Measurements from ENCODE around the gene OGDHL. TPM values are rescaled to one million over a fixed set of nuclear protein-coding genes. Genes with fewer than 3 reads are reported as not detected.

Gene OGDHL
- total RNA-seq: 0.58 and 1.0 TPM in 2 replicates
- polyA plus RNA-seq: 0.43 and 0.72 TPM in 2 replicates
- polyA plus RNA-seq (2011; cell fraction: cytosol; rRNA removed): 0.28 and 0.42 TPM in 2 replicates
- polyA plus RNA-seq (2011; cell fraction: nucleus; rRNA removed): 1.9 and 2.1 TPM in 2 replicates
- polyA plus RNA-seq (2012): 0.47 and 0.78 TPM in 2 replicates
- 0.85 and 1.6 TPM in 2 replicates for polyA minus RNA-seq
- polyA minus RNA-seq (2011; cell fraction: cytosol; rRNA and poly(A)+ RNA removed): not detected
- 0.19 and 1.2 TPM in 2 replicates for polyA minus RNA-seq (2011; cell fraction: nucleus; rRNA and poly(A)+ RNA removed)
- percentile 19 among the genes with signal in this experiment for Bru-seq, nascent RNA
- percentile 18 among the genes with signal in this experiment for BruChase-seq, experiment 1, labeled RNA remaining after a 6-hour chase
- BruChase-seq, experiment 2, labeled RNA remaining after a 2-hour chase: percentile 20 among the genes with signal in this experiment
- long read RNA-seq, partial matches to known transcripts: 0 of 1 reads
- long read RNA-seq, other reads (novel, unspliced or antisense): 0 of 1 reads

GRCh38 chr10:49761789-49762565, at the start of gene OGDHL:
OGDHL (minus strand) TSS chr10:49762323; CDS start chr10:49758592, 3,731 bp downstream.
- ChIA-PET POLR2A (no interaction called here), CTCF (no interaction called here)
- intact Hi-C loops (cut with micrococcal nuclease) (loop anchor here (2.0 to 5.0 kb wide), 2 partner anchors 155 to 170 kb away; no protein-coding TSS in a partner anchor), dilution Hi-C loops (cut with MboI; ENCODE audit: extremely low pct_ligation_motif_present, low sequenced_read_pairs) (no loop called here)
- Histone ChIP-seq H3K4me2 (ENCODE audit: insufficient read depth, low read length) (peak within 1 kb of the TSS; percentile 59), H3K27me3 (ENCODE audit: control insufficient read depth in 2 of 2, insufficient read depth in 2 of 2, low read length in 2 of 2) (peaks cover 0 to 5% of the 10 kb centered on the region in 2 experiments), H3K9ac (replicated peaks; ENCODE audit: extremely low read depth, insufficient read depth, low read length) (no peak within 1 kb of the TSS), H4K20me1 (replicated peaks; ENCODE audit: control insufficient read depth, extremely low read depth, insufficient read depth, low read length) (no peaks in the 10 kb centered on the region), H3K4me1 (ENCODE audit: control insufficient read depth, extremely low read depth, insufficient read depth, low read length) (peaks cover 3% of the 10 kb centered on the region), H3K36me3 (ENCODE audit: control insufficient read depth in 2 of 2, extremely low read depth in 1 of 2, insufficient read depth in 2 of 2, low read length in 2 of 2) (no peaks in the 10 kb centered on the region), H3K27ac (ENCODE audit: insufficient read depth, low read depth, low read length) (no peak within 1 kb of the TSS), H3K4me3 (replicated peaks in 1 of 3; ENCODE audit: insufficient read depth in 1 of 3, low read depth in 1 of 3, low read length in 3 of 3) (peak within 1 kb of the TSS; percentile 44 to 55 (median 48)), H3K79me2 (ENCODE audit: control insufficient read depth, insufficient read depth, low read length) (no peaks in the 10 kb centered on the region), H2AFZ (ENCODE audit: low read depth, low read length) (peak within 1 kb of the TSS; percentile 81), H3K9me1 (replicated peaks; ENCODE audit: control insufficient read depth, extremely low read depth, insufficient read depth, low read length) (no peaks in the 10 kb centered on the region), H3K9me3 (replicated peaks; ENCODE audit: control insufficient read depth, insufficient read depth, low read length) (no peaks in the 10 kb centered on the region)
- DNase-seq (ENCODE audit: low read depth, low spot score): peak; percentile 58
- no TSS peak for BruUV-seq (replicated peaks)
- peak; percentile 83 for FAIRE-seq
- TF ChIP-seq POLR2AphosphoS5 (IDR thresholded peaks at IDR 0.05; ENCODE audit: insufficient read depth, low read depth, low read length): peak; percentile 23
- TF ChIP-seq MYC (IDR thresholded peaks at IDR 0.05; ENCODE audit: low read depth, low read length): no peak
- TF ChIP-seq MAX (IDR thresholded peaks at IDR 0.05; ENCODE audit: insufficient read depth, insufficient read length): peak; percentile 79

GRCh38 chr10:49803988-49804387, 41.9 kb upstream of the OGDHL start:
- no peaks in the 10 kb centered on the region for H3K9me1 ChIP-seq (replicated peaks; ENCODE audit: control insufficient read depth, extremely low read depth, insufficient read depth, low read length)
- no peak overlapping the region for H2AFZ ChIP-seq (ENCODE audit: low read depth, low read length)
- FAIRE-seq (no peak), DNase-seq (ENCODE audit: low read depth, low spot score) (no peak)
- no peaks in the 10 kb centered on the region for H3K79me2 ChIP-seq (ENCODE audit: control insufficient read depth, insufficient read depth, low read length)
- intact Hi-C loops (cut with micrococcal nuclease) (no loop called here), dilution Hi-C loops (cut with MboI; ENCODE audit: extremely low pct_ligation_motif_present, low sequenced_read_pairs) (no loop called here)
- no peak overlapping the region for H3K4me2 ChIP-seq (ENCODE audit: insufficient read depth, low read length)
- no peaks in the 10 kb centered on the region for H3K27me3 ChIP-seq (ENCODE audit: control insufficient read depth in 2 of 2, insufficient read depth in 2 of 2, low read length in 2 of 2)
- H4K20me1 ChIP-seq (replicated peaks; ENCODE audit: control insufficient read depth, extremely low read depth, insufficient read depth, low read length): no peaks in the 10 kb centered on the region
- no peaks in the 10 kb centered on the region for H3K4me1 ChIP-seq (ENCODE audit: control insufficient read depth, extremely low read depth, insufficient read depth, low read length)
- CTCF ChIA-PET: no interaction called here
- H3K27ac ChIP-seq (ENCODE audit: insufficient read depth, low read depth, low read length): no peak overlapping the region
- BruUV-seq (replicated peaks): no TSS peak
- TF ChIP-seq GATA2 (IDR thresholded peaks at IDR 0.05; ENCODE audit: insufficient read depth, insufficient read length, low read depth, low read length) (no peak), JUN (IDR thresholded peaks at IDR 0.05; ENCODE audit: borderline replicate concordance, insufficient read depth, insufficient read length, low read depth) (no peak)
- H3K36me3 ChIP-seq (ENCODE audit: control insufficient read depth in 2 of 2, extremely low read depth in 1 of 2, insufficient read depth in 2 of 2, low read length in 2 of 2): no peaks in the 10 kb centered on the region
- no peaks in the 10 kb centered on the region for H3K9me3 ChIP-seq (replicated peaks; ENCODE audit: control insufficient read depth, insufficient read depth, low read length)
- POLR2A ChIA-PET: no interaction called here
- H3K4me3 ChIP-seq (replicated peaks in 1 of 3; ENCODE audit: insufficient read depth in 1 of 3, low read depth in 1 of 3, low read length in 3 of 3): no peak overlapping the region
- no peak overlapping the region for H3K9ac ChIP-seq (replicated peaks; ENCODE audit: extremely low read depth, insufficient read depth, low read length)
